HepG2 (cell line): ENCODE results near the gene RAMP1. TPM values are rescaled to one million over a fixed set of nuclear protein-coding genes. Genes with fewer than 3 reads are reported as not detected.

Experiments used
- CBX1 ChIP-seq: IDR thresholded peaks from one replicate; pipeline ENCODE4 v1.6.1; 2016; ENCODE audit warnings: antibody characterized with exemption, low read depth
- DMAP1 ChIP-seq: IDR thresholded peaks from 2 replicates; pipeline ENCODE4 v1.6.1; 2016
- GPN1 ChIP-seq: sonication (generic); formaldehyde crosslinking; IDR thresholded peaks from 2 replicates; pipeline ENCODE4 v1.5.1; 2020; ENCODE audit warnings: missing genetic modification reagents, borderline replicate concordance
- HNF4A ChIP-seq: sonication (generic); formaldehyde crosslinking; IDR thresholded peaks from 2 replicates; pipeline ENCODE4 v1.4.0; 2020; ENCODE audit warnings: missing genetic modification reagents
- KDM5A ChIP-seq: fragments of 200-600 bp; sonication (generic); IDR thresholded peaks from 2 replicates; pipeline ENCODE4 v1.7.0; 2018; ENCODE audit warnings: antibody characterized with exemption, mild to moderate bottlenecking, low read length, borderline replicate concordance
- MED8 ChIP-seq: sonication (generic); formaldehyde crosslinking; IDR thresholded peaks from 2 replicates; pipeline ENCODE4 v1.8.1; 2023; ENCODE audit warnings: mild to moderate bottlenecking, missing genetic modification reagents; ENCODE audit not compliant: insufficient replicate concordance
- NCOA2 ChIP-seq: sonication (generic); formaldehyde crosslinking; IDR thresholded peaks from 2 replicates; pipeline ENCODE4 v1.8.0; 2022; ENCODE audit warnings: inconsistent platforms
- NFKB2 ChIP-seq: sonication (generic); formaldehyde crosslinking; IDR thresholded peaks from 2 replicates; pipeline ENCODE4 v1.4.0; 2020; ENCODE audit warnings: missing genetic modification reagents, borderline replicate concordance
- PAF1 ChIP-seq: IDR thresholded peaks from 2 replicates; pipeline ENCODE4 v1.6.1; 2016; ENCODE audit warnings: missing genetic modification reagents, missing compliant biosample characterization
- THAP11 ChIP-seq: IDR thresholded peaks from 2 replicates; pipeline ENCODE4 v1.6.1; 2016; ENCODE audit warnings: missing biosample characterization, missing genetic modification reagents
- U2AF1 ChIP-seq: fragments of 200-400 bp; formaldehyde crosslinking; optimal IDR thresholded peaks from 2 replicates; pipeline ENCODE3; 2017; ENCODE audit warnings: mild to moderate bottlenecking, low read depth, low read length
- ZC3H4 ChIP-seq: sonication (generic); formaldehyde crosslinking; IDR thresholded peaks from 2 replicates; pipeline ENCODE4 v1.4.0; 2020; ENCODE audit warnings: missing genetic modification reagents, borderline replicate concordance
- ZNF10 ChIP-seq: sonication (generic); formaldehyde crosslinking; IDR thresholded peaks from 2 replicates; pipeline ENCODE4 v1.4.0; 2020; ENCODE audit warnings: mild to moderate bottlenecking, low read depth, missing genetic modification reagents, borderline replicate concordance
- ZNF230 ChIP-seq: sonication (generic); formaldehyde crosslinking; IDR thresholded peaks from 2 replicates; pipeline ENCODE4 v1.4.0; 2020; ENCODE audit warnings: mild to moderate bottlenecking, missing genetic modification reagents
- ZNF30 ChIP-seq: sonication (generic); formaldehyde crosslinking; IDR thresholded peaks from 2 replicates; pipeline ENCODE4 v1.5.0; 2020; ENCODE audit warnings: mild to moderate bottlenecking, missing genetic modification reagents
- ZNF350 ChIP-seq: sonication (generic); formaldehyde crosslinking; IDR thresholded peaks from 2 replicates; pipeline ENCODE4 v1.4.0; 2020; ENCODE audit warnings: mild to moderate bottlenecking, low read depth, missing genetic modification reagents, borderline replicate concordance
- polyA plus RNA-seq, 8 experiments: library from polyadenylated mRNA; depleted of rRNA in 3 of 8; stranded (reverse) in 7 of 8; unstranded in 1 of 8; fragments of >200 nt; fragmentation: Illumina TruSeq in 4 of 8; extraction: Trizol in 4 of 8; gene quantifications; 2 replicates each; pipeline versions ENCODE4 v1.2.1 to v1.2.3, GENCODE V29; 2011 to 2016; ENCODE audit warnings: low read depth in 4 of 8, missing spikeins in 1 of 8, mixed read lengths in 1 of 8; ENCODE audit not compliant: insufficient read depth in 1 of 8
- total RNA-seq, 5 experiments: library from RNA; depleted of rRNA; stranded (reverse); fragments of >200 nt; fragmentation: Illumina TruSeq; extraction: Trizol; gene quantifications; 2 replicates each; pipeline ENCODE4 v1.2.3, GENCODE V29; 2016; ENCODE audit warnings: low read depth in 1 of 5
- TF ChIP-seq, protein P1 (sequence below): IDR thresholded peaks from 2 replicates; pipeline ENCODE4 v1.6.1; 2016
- TF ChIP-seq, protein P2 (sequence below), 2 experiments: sonication (generic) in 1 of 2; formaldehyde crosslinking in 1 of 2; IDR thresholded peaks; 2 replicates each; pipeline versions ENCODE4 v1.4.0 to v1.6.1; 2016 to 2020; ENCODE audit warnings: borderline replicate concordance in 1 of 2, low read depth in 1 of 2, mild to moderate bottlenecking in 1 of 2, missing genetic modification reagents in 1 of 2
- TF ChIP-seq, protein P3 (sequence below): sonication (generic); formaldehyde crosslinking; IDR thresholded peaks from 2 replicates; pipeline ENCODE4 v1.9.0; 2021; ENCODE audit warnings: mild to moderate bottlenecking, missing genetic modification reagents

RAMP1 gene
- total and polyA plus RNA-seq, 2 of the 13 experiments (the other 11 are each of a cell fraction or from before 2014, with no cell fraction given): 0.29 to 0.61 TPM

DNA sequence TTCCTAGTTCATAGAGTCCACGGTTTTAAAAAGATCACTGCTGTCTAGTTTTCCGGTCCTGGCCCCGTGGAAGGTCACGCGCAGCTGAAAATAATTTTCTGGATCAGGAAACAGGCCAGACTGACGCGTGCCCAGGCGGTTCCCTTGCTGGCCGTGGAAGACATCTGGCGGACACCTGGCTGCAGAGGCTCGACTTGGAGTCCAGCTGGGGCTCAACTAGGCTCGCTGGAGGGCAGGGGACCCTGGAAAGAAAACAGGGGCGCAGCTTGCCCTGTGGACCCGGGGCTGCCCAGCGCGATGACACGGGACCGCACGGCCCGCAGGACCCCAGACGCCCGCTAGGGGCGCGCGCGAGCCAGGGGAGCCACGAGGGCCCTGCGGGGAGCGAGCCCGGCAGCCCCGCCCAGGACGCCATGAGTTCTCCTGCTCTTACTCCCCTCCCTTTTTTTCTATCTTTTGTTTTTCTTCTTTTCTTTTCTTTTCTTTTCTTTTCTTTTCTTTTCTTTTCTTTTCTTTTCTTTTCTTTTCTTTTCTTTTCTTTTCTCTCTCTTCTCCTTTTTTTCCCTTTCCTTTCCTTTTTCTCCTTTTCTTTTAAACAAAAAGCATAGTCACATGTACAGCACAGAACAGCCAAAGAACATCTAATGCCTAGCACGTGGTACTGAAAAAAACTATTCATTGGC lies 64.2 kb downstream of the RAMP1 start (continued):
- TF ChIP-seq NCOA2 (no peak), ZNF30 (CRISPR knock-in tag) (no peak), DMAP1 (peak; percentile 35; the same call in 1 of the 2 replicates), U2AF1 (peak; percentile 82), ZNF230 (CRISPR knock-in tag) (no peak), ZC3H4 (CRISPR knock-in tag) (no peak), CBX1 (no peak), PAF1 (CRISPR knock-in tag) (no peak), MED8 (CRISPR knock-in tag) (no peak), THAP11 (CRISPR knock-in tag) (no peak; the same call in 1 of the 2 replicates), ZNF10 (CRISPR knock-in tag) (no peak), GPN1 (CRISPR knock-in tag) (no peak), HNF4A (CRISPR knock-in tag) (peak; percentile 8; the same call in 1 of the 2 replicates), KDM5A (no peak), NFKB2 (CRISPR knock-in tag) (no peak; the same call in 1 of the 2 replicates), ZNF350 (no peak)
- TF ChIP-seq, protein P1, sequence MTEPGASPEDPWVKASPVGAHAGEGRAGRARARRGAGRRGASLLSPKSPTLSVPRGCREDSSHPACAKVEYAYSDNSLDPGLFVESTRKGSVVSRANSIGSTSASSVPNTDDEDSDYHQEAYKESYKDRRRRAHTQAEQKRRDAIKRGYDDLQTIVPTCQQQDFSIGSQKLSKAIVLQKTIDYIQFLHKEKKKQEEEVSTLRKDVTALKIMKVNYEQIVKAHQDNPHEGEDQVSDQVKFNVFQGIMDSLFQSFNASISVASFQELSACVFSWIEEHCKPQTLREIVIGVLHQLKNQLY (CRISPR knock-in tag): no peak
- TF ChIP-seq, protein P2, sequence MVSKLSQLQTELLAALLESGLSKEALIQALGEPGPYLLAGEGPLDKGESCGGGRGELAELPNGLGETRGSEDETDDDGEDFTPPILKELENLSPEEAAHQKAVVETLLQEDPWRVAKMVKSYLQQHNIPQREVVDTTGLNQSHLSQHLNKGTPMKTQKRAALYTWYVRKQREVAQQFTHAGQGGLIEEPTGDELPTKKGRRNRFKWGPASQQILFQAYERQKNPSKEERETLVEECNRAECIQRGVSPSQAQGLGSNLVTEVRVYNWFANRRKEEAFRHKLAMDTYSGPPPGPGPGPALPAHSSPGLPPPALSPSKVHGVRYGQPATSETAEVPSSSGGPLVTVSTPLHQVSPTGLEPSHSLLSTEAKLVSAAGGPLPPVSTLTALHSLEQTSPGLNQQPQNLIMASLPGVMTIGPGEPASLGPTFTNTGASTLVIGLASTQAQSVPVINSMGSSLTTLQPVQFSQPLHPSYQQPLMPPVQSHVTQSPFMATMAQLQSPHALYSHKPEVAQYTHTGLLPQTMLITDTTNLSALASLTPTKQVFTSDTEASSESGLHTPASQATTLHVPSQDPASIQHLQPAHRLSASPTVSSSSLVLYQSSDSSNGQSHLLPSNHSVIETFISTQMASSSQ (IDR thresholded peaks at IDR 0.05; ENCODE audit: low read depth): no peak
- TF ChIP-seq, protein P2 (CRISPR knock-in tag; IDR thresholded peaks at IDR 0.05; ENCODE audit: borderline replicate concordance): no peak
- TF ChIP-seq, protein P3, sequence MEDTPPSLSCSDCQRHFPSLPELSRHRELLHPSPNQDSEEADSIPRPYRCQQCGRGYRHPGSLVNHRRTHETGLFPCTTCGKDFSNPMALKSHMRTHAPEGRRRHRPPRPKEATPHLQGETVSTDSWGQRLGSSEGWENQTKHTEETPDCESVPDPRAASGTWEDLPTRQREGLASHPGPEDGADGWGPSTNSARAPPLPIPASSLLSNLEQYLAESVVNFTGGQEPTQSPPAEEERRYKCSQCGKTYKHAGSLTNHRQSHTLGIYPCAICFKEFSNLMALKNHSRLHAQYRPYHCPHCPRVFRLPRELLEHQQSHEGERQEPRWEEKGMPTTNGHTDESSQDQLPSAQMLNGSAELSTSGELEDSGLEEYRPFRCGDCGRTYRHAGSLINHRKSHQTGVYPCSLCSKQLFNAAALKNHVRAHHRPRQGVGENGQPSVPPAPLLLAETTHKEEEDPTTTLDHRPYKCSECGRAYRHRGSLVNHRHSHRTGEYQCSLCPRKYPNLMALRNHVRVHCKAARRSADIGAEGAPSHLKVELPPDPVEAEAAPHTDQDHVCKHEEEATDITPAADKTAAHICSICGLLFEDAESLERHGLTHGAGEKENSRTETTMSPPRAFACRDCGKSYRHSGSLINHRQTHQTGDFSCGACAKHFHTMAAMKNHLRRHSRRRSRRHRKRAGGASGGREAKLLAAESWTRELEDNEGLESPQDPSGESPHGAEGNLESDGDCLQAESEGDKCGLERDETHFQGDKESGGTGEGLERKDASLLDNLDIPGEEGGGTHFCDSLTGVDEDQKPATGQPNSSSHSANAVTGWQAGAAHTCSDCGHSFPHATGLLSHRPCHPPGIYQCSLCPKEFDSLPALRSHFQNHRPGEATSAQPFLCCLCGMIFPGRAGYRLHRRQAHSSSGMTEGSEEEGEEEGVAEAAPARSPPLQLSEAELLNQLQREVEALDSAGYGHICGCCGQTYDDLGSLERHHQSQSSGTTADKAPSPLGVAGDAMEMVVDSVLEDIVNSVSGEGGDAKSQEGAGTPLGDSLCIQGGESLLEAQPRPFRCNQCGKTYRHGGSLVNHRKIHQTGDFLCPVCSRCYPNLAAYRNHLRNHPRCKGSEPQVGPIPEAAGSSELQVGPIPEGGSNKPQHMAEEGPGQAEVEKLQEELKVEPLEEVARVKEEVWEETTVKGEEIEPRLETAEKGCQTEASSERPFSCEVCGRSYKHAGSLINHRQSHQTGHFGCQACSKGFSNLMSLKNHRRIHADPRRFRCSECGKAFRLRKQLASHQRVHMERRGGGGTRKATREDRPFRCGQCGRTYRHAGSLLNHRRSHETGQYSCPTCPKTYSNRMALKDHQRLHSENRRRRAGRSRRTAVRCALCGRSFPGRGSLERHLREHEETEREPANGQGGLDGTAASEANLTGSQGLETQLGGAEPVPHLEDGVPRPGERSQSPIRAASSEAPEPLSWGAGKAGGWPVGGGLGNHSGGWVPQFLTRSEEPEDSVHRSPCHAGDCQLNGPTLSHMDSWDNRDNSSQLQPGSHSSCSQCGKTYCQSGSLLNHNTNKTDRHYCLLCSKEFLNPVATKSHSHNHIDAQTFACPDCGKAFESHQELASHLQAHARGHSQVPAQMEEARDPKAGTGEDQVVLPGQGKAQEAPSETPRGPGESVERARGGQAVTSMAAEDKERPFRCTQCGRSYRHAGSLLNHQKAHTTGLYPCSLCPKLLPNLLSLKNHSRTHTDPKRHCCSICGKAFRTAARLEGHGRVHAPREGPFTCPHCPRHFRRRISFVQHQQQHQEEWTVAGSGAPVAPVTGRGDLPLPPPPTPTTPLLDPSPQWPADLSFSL (CRISPR knock-in tag): no peak
